Measurements from ENCODE around the gene FBXO21. TPM values are rescaled to one million over a fixed set of nuclear protein-coding genes. Genes with fewer than 3 reads are reported as not detected.

The FBXO21 gene
- total and polyA plus RNA-seq, 7 donors: 6.9 to 38.8 (median 19.9) TPM

DNA sequence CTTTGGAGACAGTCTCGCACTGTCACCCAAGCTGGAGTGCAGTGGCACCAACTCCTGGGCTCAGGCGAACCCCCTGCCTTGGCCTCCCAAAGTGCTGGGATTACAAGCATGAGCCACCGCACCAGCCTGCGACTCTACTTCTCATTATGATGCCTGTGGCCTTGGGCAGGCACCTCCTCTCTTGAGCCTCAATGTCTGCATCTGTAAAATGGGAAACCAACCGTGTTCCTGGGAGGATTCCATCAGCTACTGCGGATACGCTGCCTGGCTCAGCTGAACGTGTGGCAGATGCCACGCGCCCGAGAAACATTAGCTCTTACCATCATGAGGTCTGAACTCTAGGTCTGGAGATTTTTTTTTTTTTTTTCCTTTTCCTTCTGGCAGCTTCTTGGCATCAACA is 96.8 kb downstream of the FBXO21 start:
- no peak overlapping the region for H3K4me3 ChIP-seq
- no peaks in the 10 kb centered on the region for H3K36me3 ChIP-seq (ENCODE audit: insufficient read depth in 1 of 2, low read depth in 1 of 2)
- intact Hi-C loops (cut with DNase I): no loop called here
- 67 to 81% (median 71%) methylated on average over 11 of the region's 11 CpGs for WGBS, 3 donors
- H3K27me3 ChIP-seq (ENCODE audit: insufficient read depth in 3 of 3, low read length in 2 of 3): peaks cover 0 to 50% (median 15%) of the 10 kb centered on the region in 3 donors
- peaks cover 11% of the 10 kb centered on the region for H3K9me3 ChIP-seq
- TF ChIP-seq, protein P1, sequence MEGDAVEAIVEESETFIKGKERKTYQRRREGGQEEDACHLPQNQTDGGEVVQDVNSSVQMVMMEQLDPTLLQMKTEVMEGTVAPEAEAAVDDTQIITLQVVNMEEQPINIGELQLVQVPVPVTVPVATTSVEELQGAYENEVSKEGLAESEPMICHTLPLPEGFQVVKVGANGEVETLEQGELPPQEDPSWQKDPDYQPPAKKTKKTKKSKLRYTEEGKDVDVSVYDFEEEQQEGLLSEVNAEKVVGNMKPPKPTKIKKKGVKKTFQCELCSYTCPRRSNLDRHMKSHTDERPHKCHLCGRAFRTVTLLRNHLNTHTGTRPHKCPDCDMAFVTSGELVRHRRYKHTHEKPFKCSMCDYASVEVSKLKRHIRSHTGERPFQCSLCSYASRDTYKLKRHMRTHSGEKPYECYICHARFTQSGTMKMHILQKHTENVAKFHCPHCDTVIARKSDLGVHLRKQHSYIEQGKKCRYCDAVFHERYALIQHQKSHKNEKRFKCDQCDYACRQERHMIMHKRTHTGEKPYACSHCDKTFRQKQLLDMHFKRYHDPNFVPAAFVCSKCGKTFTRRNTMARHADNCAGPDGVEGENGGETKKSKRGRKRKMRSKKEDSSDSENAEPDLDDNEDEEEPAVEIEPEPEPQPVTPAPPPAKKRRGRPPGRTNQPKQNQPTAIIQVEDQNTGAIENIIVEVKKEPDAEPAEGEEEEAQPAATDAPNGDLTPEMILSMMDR (IDR thresholded peaks at IDR 0.05): no peak
- H3K4me1 ChIP-seq: peaks cover 3% of the 10 kb centered on the region
- ATAC-seq (no peak), DNase-seq (no peak)
- H3K27ac ChIP-seq: no peak overlapping the region

- TF ChIP-seq, protein P1 (IDR thresholded peaks at IDR 0.05): no peak
- no peak overlapping the region for H3K4me3 ChIP-seq
- 85 to 88% (median 87%) methylated on average over 7 of the region's 7 CpGs for WGBS, 3 donors
- H3K27ac ChIP-seq: no peak overlapping the region
- intact Hi-C loops (cut with DNase I): no loop called here
- H3K9me3 ChIP-seq: peaks cover 11% of the 10 kb centered on the region
- ATAC-seq: no peak
- no peak for DNase-seq
- H3K36me3 ChIP-seq (ENCODE audit: insufficient read depth in 1 of 2, low read depth in 1 of 2): no peaks in the 10 kb centered on the region
- peaks cover 0 to 45% (median 9%) of the 10 kb centered on the region in 3 donors for H3K27me3 ChIP-seq (ENCODE audit: insufficient read depth in 3 of 3, low read length in 2 of 3)
- no peaks in the 10 kb centered on the region for H3K4me1 ChIP-seq
Observed at GRCh38 chr12:117092886-117093285, 97.4 kb downstream of the FBXO21 start.

DNA sequence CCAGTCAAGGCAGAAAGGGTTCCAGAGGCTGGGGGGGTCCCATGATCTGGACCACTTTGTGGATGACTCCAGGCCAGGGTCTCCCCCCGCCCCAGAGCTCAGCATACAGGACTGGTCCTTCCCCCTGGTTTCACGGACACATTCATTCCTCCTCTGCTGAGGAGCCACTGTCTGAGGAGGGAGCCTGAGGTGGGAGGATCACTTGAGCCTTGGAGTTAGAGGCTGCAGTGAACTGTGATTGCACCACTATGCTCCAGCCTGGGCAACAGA is 97.8 kb downstream of the FBXO21 start:
- Histone ChIP-seq H3K9me3 (peaks cover 11% of the 10 kb centered on the region), H3K27ac (no peak overlapping the region), H3K27me3 (ENCODE audit: insufficient read depth in 3 of 3, low read length in 2 of 3) (peaks cover 0 to 40% (median 9%) of the 10 kb centered on the region in 3 donors), H3K4me3 (no peak overlapping the region), H3K4me1 (no peaks in the 10 kb centered on the region), H3K36me3 (ENCODE audit: insufficient read depth in 1 of 2, low read depth in 1 of 2) (no peaks in the 10 kb centered on the region)
- TF ChIP-seq, protein P1 (IDR thresholded peaks at IDR 0.05): no peak
- ATAC-seq (no peak), DNase-seq (no peak)
- intact Hi-C loops (cut with DNase I): no loop called here
- 66 to 75% (median 73%) methylated on average over 2 of the region's 2 CpGs for WGBS, 3 donors

Other genes with a start within 250 kb of the FBXO21 start
- gene TESC, start 91.1 kb downstream of the FBXO21 start, total RNA-seq: 1 to 10 TPM; 3.3 to 4.9 (median 3.5) TPM
- gene TESC, start 91.1 kb downstream of the FBXO21 start, polyA plus RNA-seq: 1 to 10 TPM; 1.7 to 3.1 (median 2.9) TPM
- 10 to 100 TPM; 12.1 to 62.2 (median 19.1) TPM for gene NOS1, start 171.2 kb upstream of the FBXO21 start, total RNA-seq
- 1 to 10 TPM; 2.7 to 7.3 (median 5.8) TPM for gene NOS1, start 171.2 kb upstream of the FBXO21 start, polyA plus RNA-seq